ENCODE results near the gene NXPH1.

NXPH1 gene

DNA sequence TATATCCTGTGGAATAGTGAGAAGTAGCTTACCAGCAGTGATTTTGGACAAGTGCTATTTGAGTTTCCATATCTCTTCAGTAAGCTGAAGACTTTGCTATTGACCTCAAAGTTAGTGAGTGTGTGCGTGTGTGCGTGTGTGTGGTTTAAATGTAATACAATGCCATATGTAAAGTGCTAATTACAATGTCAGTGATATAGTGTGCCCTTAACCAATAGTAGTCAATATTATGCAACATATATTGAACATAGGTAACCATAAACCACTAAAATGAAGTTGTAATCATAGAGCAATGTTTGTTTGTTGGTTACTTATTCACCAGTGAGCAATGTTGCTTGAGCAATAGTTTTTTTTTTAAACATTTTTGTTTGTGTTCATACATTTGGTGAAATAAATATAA is 309.4 kb downstream of the NXPH1 start:
- Histone ChIP-seq H3K4me1 (ENCODE audit: control insufficient read depth, insufficient read depth, low read length) (no peaks in the 10 kb centered on the region), H3K36me3 (ENCODE audit: control insufficient read depth, insufficient read depth, low read length, severe bottlenecking) (no peaks in the 10 kb centered on the region), H3K27me3 (replicated peaks; ENCODE audit: control insufficient read depth, insufficient read depth, low read length) (no peaks in the 10 kb centered on the region), H3K4me3 (ENCODE audit: low read length) (no peak overlapping the region), H3K9ac (ENCODE audit: low read length) (no peak overlapping the region), H3K9me3 (ENCODE audit: control insufficient read depth, low read length) (no peaks in the 10 kb centered on the region)
- DNase-seq (ENCODE audit: low read depth): no peak

DNA sequence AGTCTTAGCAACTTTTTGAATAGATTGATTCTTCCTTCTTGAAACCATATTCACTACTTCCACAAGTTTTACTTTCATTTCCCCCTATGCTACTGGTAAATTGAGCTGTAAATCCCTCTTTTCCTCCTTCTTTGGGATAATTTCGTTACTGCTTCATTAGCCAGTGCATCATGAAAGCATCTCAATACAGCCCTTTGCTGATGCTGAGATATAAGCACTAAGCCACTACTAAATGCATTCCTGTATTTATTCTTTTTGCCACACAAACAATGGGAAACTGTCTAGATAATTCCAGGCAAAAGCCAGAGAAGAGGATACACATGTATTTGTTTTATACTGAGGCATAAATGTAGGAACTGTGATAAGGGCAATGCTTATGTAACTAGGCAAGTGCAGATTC is 313.9 kb downstream of the NXPH1 start:
- H3K36me3 ChIP-seq (ENCODE audit: control insufficient read depth, insufficient read depth, low read length, severe bottlenecking): no peaks in the 10 kb centered on the region
- no peaks in the 10 kb centered on the region for H3K9me3 ChIP-seq (ENCODE audit: control insufficient read depth, low read length)
- no peak for DNase-seq (ENCODE audit: low read depth)
- H3K4me3 ChIP-seq (ENCODE audit: low read length): no peak overlapping the region
- H3K9ac ChIP-seq (ENCODE audit: low read length): no peak overlapping the region
- H3K4me1 ChIP-seq (ENCODE audit: control insufficient read depth, insufficient read depth, low read length): no peaks in the 10 kb centered on the region
- H3K27me3 ChIP-seq (replicated peaks; ENCODE audit: control insufficient read depth, insufficient read depth, low read length): no peaks in the 10 kb centered on the region

- H3K36me3 ChIP-seq (ENCODE audit: control insufficient read depth, insufficient read depth, low read length, severe bottlenecking): no peaks in the 10 kb centered on the region
- no peaks in the 10 kb centered on the region for H3K4me1 ChIP-seq (ENCODE audit: control insufficient read depth, insufficient read depth, low read length)
- no peaks in the 10 kb centered on the region for H3K9me3 ChIP-seq (ENCODE audit: control insufficient read depth, low read length)
- H3K9ac ChIP-seq (ENCODE audit: low read length): no peak overlapping the region
- no peak overlapping the region for H3K4me3 ChIP-seq (ENCODE audit: low read length)
- DNase-seq (ENCODE audit: low read depth): no peak
- no peaks in the 10 kb centered on the region for H3K27me3 ChIP-seq (replicated peaks; ENCODE audit: control insufficient read depth, insufficient read depth, low read length)
Observed at GRCh38 chr7:8751557-8752231, 318.3 kb downstream of the NXPH1 start.

- no peak for DNase-seq (ENCODE audit: low read depth)
- H3K9ac ChIP-seq (ENCODE audit: low read length): no peak overlapping the region
- no peaks in the 10 kb centered on the region for H3K36me3 ChIP-seq (ENCODE audit: control insufficient read depth, insufficient read depth, low read length, severe bottlenecking)
- no peak overlapping the region for H3K4me3 ChIP-seq (ENCODE audit: low read length)
- no peaks in the 10 kb centered on the region for H3K4me1 ChIP-seq (ENCODE audit: control insufficient read depth, insufficient read depth, low read length)
- H3K27me3 ChIP-seq (replicated peaks; ENCODE audit: control insufficient read depth, insufficient read depth, low read length): no peaks in the 10 kb centered on the region
- H3K9me3 ChIP-seq (ENCODE audit: control insufficient read depth, low read length): no peaks in the 10 kb centered on the region
Observed at GRCh38 chr7:8753355-8753754, 319.9 kb downstream of the NXPH1 start.

GRCh38 chr7:8761731-8762130 is 328.3 kb downstream of the NXPH1 start:
- Histone ChIP-seq H3K4me3 (ENCODE audit: low read length) (no peak overlapping the region), H3K27me3 (replicated peaks; ENCODE audit: control insufficient read depth, insufficient read depth, low read length) (no peaks in the 10 kb centered on the region), H3K9ac (ENCODE audit: low read length) (no peak overlapping the region), H3K36me3 (ENCODE audit: control insufficient read depth, insufficient read depth, low read length, severe bottlenecking) (no peaks in the 10 kb centered on the region), H3K9me3 (ENCODE audit: control insufficient read depth, low read length) (no peaks in the 10 kb centered on the region), H3K4me1 (ENCODE audit: control insufficient read depth, insufficient read depth, low read length) (no peaks in the 10 kb centered on the region)
- no peak for DNase-seq (ENCODE audit: low read depth)

DNA sequence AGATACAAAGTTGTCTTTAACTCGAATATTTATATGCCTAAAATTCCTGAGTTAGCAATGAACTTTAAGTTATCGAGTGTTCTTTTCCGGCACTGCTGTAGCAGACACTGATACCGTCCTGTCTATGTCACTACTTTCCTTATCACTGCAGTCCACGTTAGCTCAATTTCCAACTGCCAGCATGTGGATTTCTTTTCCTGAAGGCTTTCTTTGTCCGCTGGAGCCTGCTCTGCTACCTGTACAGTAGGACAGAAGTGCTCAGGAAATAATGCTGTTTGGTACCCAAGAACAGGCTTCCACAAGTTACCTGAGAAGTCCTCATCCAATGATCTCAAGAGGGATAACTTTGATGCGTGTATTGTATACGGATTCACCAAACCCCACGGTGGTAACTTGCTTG is 329.4 kb downstream of the NXPH1 start:
- Histone ChIP-seq H3K27me3 (replicated peaks; ENCODE audit: control insufficient read depth, insufficient read depth, low read length) (no peaks in the 10 kb centered on the region), H3K9ac (ENCODE audit: low read length) (no peak overlapping the region), H3K36me3 (ENCODE audit: control insufficient read depth, insufficient read depth, low read length, severe bottlenecking) (no peaks in the 10 kb centered on the region), H3K4me1 (ENCODE audit: control insufficient read depth, insufficient read depth, low read length) (no peaks in the 10 kb centered on the region), H3K4me3 (ENCODE audit: low read length) (no peak overlapping the region), H3K9me3 (ENCODE audit: control insufficient read depth, low read length) (no peaks in the 10 kb centered on the region)
- DNase-seq (ENCODE audit: low read depth): no peak

- Histone ChIP-seq H3K4me1 (ENCODE audit: control insufficient read depth, insufficient read depth, low read length) (no peaks in the 10 kb centered on the region), H3K27me3 (replicated peaks; ENCODE audit: control insufficient read depth, insufficient read depth, low read length) (no peaks in the 10 kb centered on the region), H3K4me3 (ENCODE audit: low read length) (no peak overlapping the region), H3K36me3 (ENCODE audit: control insufficient read depth, insufficient read depth, low read length, severe bottlenecking) (no peaks in the 10 kb centered on the region), H3K9me3 (ENCODE audit: control insufficient read depth, low read length) (peaks cover 2% of the 10 kb centered on the region), H3K9ac (ENCODE audit: low read length) (no peak overlapping the region)
- DNase-seq (ENCODE audit: low read depth): no peak
Observed at GRCh38 chr7:8765374-8765773, 332.0 kb downstream of the NXPH1 start.

DNA sequence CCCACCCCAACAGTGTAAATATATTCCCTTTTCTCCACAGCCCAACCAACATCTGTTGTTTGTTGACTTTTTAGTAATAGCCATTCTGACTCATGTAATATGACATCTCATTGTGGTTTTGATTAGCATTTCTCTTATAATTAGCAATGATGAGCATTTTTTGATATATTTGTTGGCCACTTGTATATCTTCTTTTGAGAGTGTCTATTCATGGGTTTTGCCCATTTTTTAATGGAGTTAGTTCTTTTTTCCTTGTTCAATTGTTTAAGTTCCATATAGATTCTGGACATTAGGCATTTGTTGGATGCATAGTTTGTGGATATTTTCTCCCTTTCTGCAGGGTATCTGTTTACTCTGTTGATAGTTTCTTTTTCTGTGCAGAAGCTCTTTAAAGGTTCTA is 340.1 kb downstream of the NXPH1 start:
- no peak overlapping the region for H3K9ac ChIP-seq (ENCODE audit: low read length)
- H3K27me3 ChIP-seq (replicated peaks; ENCODE audit: control insufficient read depth, insufficient read depth, low read length): no peaks in the 10 kb centered on the region
- no peaks in the 10 kb centered on the region for H3K36me3 ChIP-seq (ENCODE audit: control insufficient read depth, insufficient read depth, low read length, severe bottlenecking)
- DNase-seq (ENCODE audit: low read depth): no peak
- H3K4me1 ChIP-seq (ENCODE audit: control insufficient read depth, insufficient read depth, low read length): no peaks in the 10 kb centered on the region
- H3K4me3 ChIP-seq (ENCODE audit: low read length): no peak overlapping the region
- H3K9me3 ChIP-seq (ENCODE audit: control insufficient read depth, low read length): peaks cover 2% of the 10 kb centered on the region

GRCh38 chr7:8778459-8778858 is 345.1 kb downstream of the NXPH1 start:
- Histone ChIP-seq H3K4me3 (ENCODE audit: low read length) (no peak overlapping the region), H3K9ac (ENCODE audit: low read length) (no peak overlapping the region), H3K36me3 (ENCODE audit: control insufficient read depth, insufficient read depth, low read length, severe bottlenecking) (no peaks in the 10 kb centered on the region), H3K4me1 (ENCODE audit: control insufficient read depth, insufficient read depth, low read length) (no peaks in the 10 kb centered on the region), H3K27me3 (replicated peaks; ENCODE audit: control insufficient read depth, insufficient read depth, low read length) (no peaks in the 10 kb centered on the region), H3K9me3 (ENCODE audit: control insufficient read depth, low read length) (no peaks in the 10 kb centered on the region)
- DNase-seq (ENCODE audit: low read depth): no peak

DNA sequence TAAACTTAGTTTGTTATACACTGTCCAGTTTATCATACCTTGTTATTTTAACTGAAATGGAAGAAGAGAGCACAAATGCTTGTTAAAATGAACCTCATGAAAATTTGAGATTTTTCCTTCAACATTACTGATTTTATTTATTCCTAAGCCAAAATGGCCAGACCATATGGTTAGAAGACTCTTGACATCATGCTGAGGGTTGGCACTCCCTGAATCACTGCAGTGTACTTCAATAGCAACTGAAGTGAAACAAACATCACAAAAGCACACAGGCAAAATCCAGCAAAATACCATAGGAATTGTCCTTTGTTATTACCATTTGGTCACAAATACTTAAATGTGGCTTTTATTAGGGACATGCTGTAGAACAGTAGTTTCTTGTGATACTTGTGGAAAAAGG is 347.8 kb downstream of the NXPH1 start:
- Histone ChIP-seq H3K27me3 (replicated peaks; ENCODE audit: control insufficient read depth, insufficient read depth, low read length) (no peaks in the 10 kb centered on the region), H3K4me3 (ENCODE audit: low read length) (no peak overlapping the region), H3K9me3 (ENCODE audit: control insufficient read depth, low read length) (no peaks in the 10 kb centered on the region), H3K9ac (ENCODE audit: low read length) (no peak overlapping the region), H3K4me1 (ENCODE audit: control insufficient read depth, insufficient read depth, low read length) (no peaks in the 10 kb centered on the region), H3K36me3 (ENCODE audit: control insufficient read depth, insufficient read depth, low read length, severe bottlenecking) (no peaks in the 10 kb centered on the region)
- DNase-seq (ENCODE audit: low read depth): no peak

- Histone ChIP-seq H3K4me1 (ENCODE audit: control insufficient read depth, insufficient read depth, low read length) (no peaks in the 10 kb centered on the region), H3K36me3 (ENCODE audit: control insufficient read depth, insufficient read depth, low read length, severe bottlenecking) (no peaks in the 10 kb centered on the region), H3K9me3 (ENCODE audit: control insufficient read depth, low read length) (no peaks in the 10 kb centered on the region), H3K9ac (ENCODE audit: low read length) (no peak overlapping the region), H3K4me3 (ENCODE audit: low read length) (no peak overlapping the region), H3K27me3 (replicated peaks; ENCODE audit: control insufficient read depth, insufficient read depth, low read length) (no peaks in the 10 kb centered on the region)
- no peak for DNase-seq (ENCODE audit: low read depth)
Observed at GRCh38 chr7:8783229-8783628, 349.8 kb downstream of the NXPH1 start.

DNA sequence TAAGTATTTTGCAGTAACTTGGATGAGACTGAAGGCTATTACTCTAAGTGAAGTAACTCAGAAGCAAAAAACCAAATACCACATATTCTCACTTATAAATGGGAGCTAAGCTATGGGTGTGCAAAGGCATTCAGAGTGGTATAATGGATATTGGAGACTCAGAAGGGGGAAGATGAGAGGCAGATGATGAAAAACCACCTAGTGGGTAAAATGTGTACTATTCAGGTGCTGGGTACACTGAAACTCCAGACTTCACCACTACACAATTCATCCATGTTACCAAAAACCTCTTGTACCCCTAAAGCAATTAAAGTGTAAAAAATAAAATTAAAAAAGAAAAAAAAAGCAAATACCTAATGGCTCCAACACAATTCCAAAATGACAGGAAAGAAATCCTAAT is 351.7 kb downstream of the NXPH1 start:
- H3K27me3 ChIP-seq (replicated peaks; ENCODE audit: control insufficient read depth, insufficient read depth, low read length): no peaks in the 10 kb centered on the region
- H3K9ac ChIP-seq (ENCODE audit: low read length): no peak overlapping the region
- no peak for DNase-seq (ENCODE audit: low read depth)
- no peaks in the 10 kb centered on the region for H3K9me3 ChIP-seq (ENCODE audit: control insufficient read depth, low read length)
- no peaks in the 10 kb centered on the region for H3K4me1 ChIP-seq (ENCODE audit: control insufficient read depth, insufficient read depth, low read length)
- H3K4me3 ChIP-seq (ENCODE audit: low read length): no peak overlapping the region
- H3K36me3 ChIP-seq (ENCODE audit: control insufficient read depth, insufficient read depth, low read length, severe bottlenecking): no peaks in the 10 kb centered on the region

All from adipocyte (in vitro differentiated cells).